H9 (cell line): Measurements from ENCODE around the gene LYZL4. TPM values are rescaled to one million over a fixed set of nuclear protein-coding genes. Genes with fewer than 3 reads are reported as not detected.

ENCODE experiments used
- DNase-seq: peaks from one replicate; pipeline ENCODE4 v3.0.0-alpha.2; 2017
- H2AFZ ChIP-seq: one replicate; pipeline ENCODE4 v1.6.1; 2013; ENCODE audit warnings: mild to moderate bottlenecking, low read length, control low read depth, moderate library complexity
- H2AK5ac ChIP-seq: 2 replicates; pipeline ENCODE4 v1.6.1; 2013; ENCODE audit warnings: low read length, control low read depth, mixed read lengths; ENCODE audit not compliant: insufficient read length
- H2BK120ac ChIP-seq: one replicate; pipeline ENCODE4 v1.6.1; 2013; ENCODE audit warnings: low read depth, mild to moderate bottlenecking, low read length, control low read depth, inconsistent platforms; ENCODE audit not compliant: poor library complexity, severe bottlenecking
- H2BK12ac ChIP-seq: 2 replicates; pipeline ENCODE4 v1.6.1; 2013; ENCODE audit warnings: low read length, control low read depth, mixed read lengths, low read depth; ENCODE audit not compliant: insufficient read length
- H2BK15ac ChIP-seq: 2 replicates; pipeline ENCODE4 v1.6.1; 2013; ENCODE audit warnings: low read depth, low read length, control low read depth
- H2BK20ac ChIP-seq: one replicate; pipeline ENCODE4 v1.6.1; 2013; ENCODE audit warnings: low read depth, mild to moderate bottlenecking, low read length, control low read depth, inconsistent platforms; ENCODE audit not compliant: poor library complexity, severe bottlenecking
- H2BK5ac ChIP-seq: 2 replicates; pipeline ENCODE4 v1.6.1; 2013; ENCODE audit warnings: low read length, control low read depth, mixed read lengths; ENCODE audit not compliant: insufficient read length
- H3K14ac ChIP-seq: 2 replicates; pipeline ENCODE4 v1.6.1; 2013; ENCODE audit warnings: low read length, control low read depth; ENCODE audit not compliant: insufficient read depth
- H3K18ac ChIP-seq: 2 replicates; pipeline ENCODE4 v1.6.1; 2013; ENCODE audit warnings: low read depth, mild to moderate bottlenecking, mixed read lengths, low read length, control low read depth; ENCODE audit not compliant: insufficient read length
- H3K23ac ChIP-seq: 2 replicates; pipeline ENCODE4 v1.6.1; 2013; ENCODE audit warnings: low read length, control low read depth, mixed read lengths, low read depth; ENCODE audit not compliant: insufficient read length
- H3K23me2 ChIP-seq: 2 replicates; pipeline ENCODE4 v1.6.1; 2013; ENCODE audit warnings: low read depth, mild to moderate bottlenecking, mixed read lengths, low read length, control low read depth; ENCODE audit not compliant: insufficient read length, poor library complexity, severe bottlenecking
- H3K27ac ChIP-seq: 2 replicates; pipeline ENCODE4 v1.5.1; 2013; ENCODE audit warnings: low read length, control low read depth, mixed read lengths, low read depth; ENCODE audit not compliant: insufficient read length
- H3K27me3 ChIP-seq: 2 replicates; pipeline ENCODE4 v1.6.1; 2013; ENCODE audit warnings: low read length, control low read depth, inconsistent platforms; ENCODE audit not compliant: insufficient read depth
- H3K4ac ChIP-seq: 2 replicates; pipeline ENCODE4 v1.6.1; 2013; ENCODE audit warnings: low read depth, mild to moderate bottlenecking, control low read depth, inconsistent platforms, low read length, moderate library complexity
- H3K4me1 ChIP-seq: 2 replicates; pipeline ENCODE4 v1.6.1; 2013; ENCODE audit warnings: low read length, control low read depth, inconsistent platforms; ENCODE audit not compliant: insufficient read depth
- H3K4me2 ChIP-seq: 2 replicates; pipeline ENCODE4 v1.6.1; 2013; ENCODE audit warnings: low read length, control low read depth, mixed read lengths; ENCODE audit not compliant: insufficient read length, insufficient read depth
- H3K56ac ChIP-seq: 2 replicates; pipeline ENCODE4 v1.6.1; 2013; ENCODE audit warnings: low read depth, mild to moderate bottlenecking, mixed read lengths, low read length, control low read depth; ENCODE audit not compliant: insufficient read length
- H3K79me1 ChIP-seq: 2 replicates; pipeline ENCODE4 v1.6.1; 2013; ENCODE audit warnings: low read depth, mild to moderate bottlenecking, moderate library complexity, low read length, control low read depth, inconsistent platforms; ENCODE audit not compliant: insufficient read depth, poor library complexity, severe bottlenecking
- H3K79me2 ChIP-seq: 2 replicates; pipeline ENCODE4 v1.6.1; 2013; ENCODE audit warnings: low read length, control low read depth, inconsistent platforms; ENCODE audit not compliant: insufficient read depth
- H3K9ac ChIP-seq: 2 replicates; pipeline ENCODE4 v1.6.1; 2013; ENCODE audit warnings: low read length, control low read depth, mixed read lengths; ENCODE audit not compliant: insufficient read length; ENCODE audit errors: extremely low read depth
- H3K9me3 ChIP-seq: one replicate; pipeline ENCODE4 v1.6.1; 2013; ENCODE audit warnings: low read depth, low read length, inconsistent platforms; ENCODE audit not compliant: control insufficient read depth
- H3T11ph ChIP-seq: one replicate; pipeline ENCODE4 v1.6.1; 2013; ENCODE audit warnings: mild to moderate bottlenecking, low read length, control low read depth, inconsistent platforms
- H4K20me1 ChIP-seq: one replicate; pipeline ENCODE4 v1.6.1; 2013; ENCODE audit not compliant: control insufficient read depth, insufficient read length, insufficient read depth
- H4K5ac ChIP-seq: 2 replicates; pipeline ENCODE4 v1.6.1; 2013; ENCODE audit warnings: low read depth, mild to moderate bottlenecking, mixed read lengths, low read length, control low read depth; ENCODE audit not compliant: insufficient read length
- H4K8ac ChIP-seq: replicated peaks from 2 replicates; pipeline ENCODE4 v1.6.1; 2013; ENCODE audit warnings: low read length, control low read depth, mixed read lengths, low read depth; ENCODE audit not compliant: insufficient read length
- H4K91ac ChIP-seq: 2 replicates; pipeline ENCODE4 v1.6.1; 2013; ENCODE audit warnings: low read depth, mild to moderate bottlenecking, moderate library complexity, mixed read lengths, low read length, control low read depth; ENCODE audit not compliant: insufficient read length
- H3K27ac Mint-ChIP-seq, 3 experiments: 2 replicates in 2 of 3; 3 replicates in 1 of 3; pipeline ENCODE4 v1.8.0; 2020 to 2021; ENCODE audit warnings: mixed read lengths in 3 of 3, mild to moderate bottlenecking in 1 of 3, moderate library complexity in 1 of 3
- H3K27me3 Mint-ChIP-seq: 2 replicates; pipeline ENCODE4 v1.8.0; 2021; ENCODE audit warnings: low read depth, mild to moderate bottlenecking, moderate library complexity, mixed read lengths
- H3K36me3 Mint-ChIP-seq, 3 experiments: 2 replicates in 2 of 3; 3 replicates in 1 of 3; pipeline ENCODE4 v1.8.0; 2020 to 2021; ENCODE audit warnings: low read depth in 3 of 3, mixed read lengths in 3 of 3; ENCODE audit not compliant: insufficient read depth in 1 of 3
- H3K4me1 Mint-ChIP-seq, 2 experiments: 2 replicates each; pipeline ENCODE4 v1.8.0; 2020; ENCODE audit warnings: mixed read lengths in 2 of 2
- H3K4me3 Mint-ChIP-seq, 2 experiments: 2 replicates in 1 of 2; 3 replicates in 1 of 2; pipeline ENCODE4 v1.8.0; 2020 to 2021; ENCODE audit warnings: mild to moderate bottlenecking in 2 of 2, mixed read lengths in 2 of 2, moderate library complexity in 1 of 2
- H3K9me3 Mint-ChIP-seq, 2 experiments: 2 replicates in 1 of 2; 3 replicates in 1 of 2; pipeline ENCODE4 v1.8.0; 2020; ENCODE audit warnings: mild to moderate bottlenecking in 2 of 2, mixed read lengths in 2 of 2, moderate library complexity in 1 of 2
- CTCF ChIP-seq: fragments of 200-600 bp; sonication (generic); conservative IDR thresholded peaks from 3 replicates; pipeline ENCODE4 v1.8.0; 2021; ENCODE audit warnings: antibody characterized with exemption, mild to moderate bottlenecking
- WGBS: extraction: QIAGEN DNeasy Blood & Tissue Kit; methylation state at CpG from one replicate; pipeline ENCODE4 v1.1.7; 2013; ENCODE audit warnings: missing lambda C conversion rate, low lambda C conversion rate, mixed read lengths; ENCODE audit not compliant: insufficient read length; ENCODE audit errors: extremely low coverage; 5-methylcytosine and 5-hydroxymethylcytosine counted together
- total RNA-seq: library from RNA; stranded (reverse); gene quantifications from 2 replicates; pipeline ENCODE4 v1.2.1, GENCODE V29; 2021

Gene LYZL4
- total RNA-seq, 1 experiment from 2014 or later = not detected

DNA sequence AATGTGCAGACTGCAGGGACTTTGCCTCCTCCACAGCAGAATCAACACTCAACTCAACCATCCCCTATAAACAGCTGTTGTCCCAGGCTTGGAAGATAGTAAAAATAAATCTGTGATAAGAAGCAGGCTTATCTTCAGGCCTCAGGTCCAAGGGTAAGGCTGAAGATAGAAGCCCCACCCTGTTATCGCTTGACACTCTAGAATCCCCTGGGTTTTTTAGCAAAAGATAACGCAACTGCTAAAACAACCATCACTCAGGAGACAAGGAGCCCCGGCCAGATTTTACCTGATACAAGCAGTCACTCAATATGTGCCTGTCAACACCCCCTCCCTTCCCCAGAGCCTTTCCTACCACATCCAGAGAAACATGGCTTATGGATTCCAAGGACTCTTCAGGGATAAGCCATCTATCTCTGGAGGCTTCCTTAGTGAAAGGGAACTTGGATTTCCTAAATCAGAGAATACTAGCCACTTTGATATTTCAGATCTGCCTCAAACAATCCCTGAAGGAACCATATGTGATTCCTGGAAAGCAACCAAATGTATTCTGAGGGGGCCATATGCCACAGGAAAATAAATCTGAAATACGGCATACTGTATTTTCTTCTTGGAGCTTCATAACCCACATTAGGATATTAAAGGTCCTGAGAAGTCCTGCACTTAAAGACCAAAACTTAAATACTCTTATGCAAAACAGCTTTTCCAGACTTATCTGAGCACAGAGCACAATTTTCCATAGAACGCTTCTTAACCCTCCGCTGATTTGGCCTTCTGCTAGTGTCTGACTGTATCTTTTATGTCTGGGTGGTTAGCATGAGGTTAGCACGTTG is 60.4 kb downstream of the LYZL4 start:
- H3K9me3 ChIP-seq = no peaks in the 10 kb centered on the region
- no peak overlapping the region for H3K4me2 ChIP-seq
- H3K4ac ChIP-seq = no peak overlapping the region
- WGBS = no CpG with 5 or more reads among the region's 7 CpGs
- no peaks in the 10 kb centered on the region for H4K20me1 ChIP-seq
- H2BK15ac ChIP-seq = no peak overlapping the region
- no peak overlapping the region for H3K27ac ChIP-seq
- H3K18ac ChIP-seq = no peak overlapping the region
- no peaks in the 10 kb centered on the region for H3K4me1 ChIP-seq
- no peak overlapping the region for H2AK5ac ChIP-seq
- peaks cover 8% of the 10 kb centered on the region for H3K27me3 Mint-ChIP-seq
- no peak overlapping the region for H3K9ac ChIP-seq
- no peak overlapping the region for H4K8ac ChIP-seq
- H2BK20ac ChIP-seq = no peak overlapping the region
- H4K91ac ChIP-seq = no peak overlapping the region
- DNase-seq = no peak
- H3K4me1 Mint-ChIP-seq = no peaks in the 10 kb centered on the region
- H3K14ac ChIP-seq = no peak overlapping the region
- TF ChIP-seq CTCF = no peak
- no peak overlapping the region for H2BK12ac ChIP-seq
- H3K23me2 ChIP-seq = no peaks in the 10 kb centered on the region
- H3K36me3 Mint-ChIP-seq = no peaks in the 10 kb centered on the region; a peak in 1 of 7 replicates
- no peak overlapping the region for H3K4me3 Mint-ChIP-seq
- no peaks in the 10 kb centered on the region for H3K79me2 ChIP-seq
- no peak overlapping the region for H2BK120ac ChIP-seq
- H3T11ph ChIP-seq = no peak overlapping the region
- H3K79me1 ChIP-seq = no peaks in the 10 kb centered on the region
- H3K23ac ChIP-seq = no peak overlapping the region
- H2AFZ ChIP-seq = no peak overlapping the region
- H3K27ac Mint-ChIP-seq = no peak overlapping the region; a peak in 1 of 7 replicates
- no peak overlapping the region for H3K56ac ChIP-seq
- no peak overlapping the region for H4K5ac ChIP-seq
- no peaks in the 10 kb centered on the region for H3K27me3 ChIP-seq
- H3K9me3 Mint-ChIP-seq = peaks cover 3% of the 10 kb centered on the region in 2 experiments; a peak in 3 of 5 replicates
- H2BK5ac ChIP-seq = no peak overlapping the region
